Left cardiac atrium (tissue), 4 donors: ENCODE data around the gene LRMDA. TPM values are rescaled to one million over a fixed set of nuclear protein-coding genes. Genes with fewer than 3 reads are reported as not detected.
"Not testable (repeated sequence)": the region's sequence is repeated elsewhere in the genome, so short reads cannot be mapped to it uniquely, and the experiment has no call there.

Experiments used
- ATAC-seq, 2 donors: fragments of 200-7000 bp; cut with Tn5 transposase; one replicate each; pipeline ENCODE4 v1.9.1; 2020; ENCODE audit warnings: mild to moderate bottlenecking in 2 of 2, moderate library complexity in 2 of 2
- DNase-seq: peaks from one replicate; pipeline ENCODE4 v3.0.0-alpha.2; 2020
- intact Hi-C, 2 donors: fragments of 100-400 bp; cut with DNase I; formaldehyde crosslinking; loops; one replicate each; pipeline versions ENCODE4 v1.14.1 to v1.15.1; 2022 to 2023
- total RNA-seq, 2 donors: library from RNA; stranded (reverse); fragmentation: NEBNext Ultra II Directional; extraction: Animal tissue kit (Norgen Biotek cat#: 25700); gene quantifications; one replicate each; pipeline ENCODE4 v1.2.1, GENCODE V29; 2021
- donor health status: DM: no; HTN: yes; CAD: no.
- donor health status: DM: no; HTN: yes; CAD: no; lungs with severe emphysema.
- donor health status: DM: yes; HTN: yes; CAD: no.
- donor health status: Dilated cardiomyopathy.

The LRMDA gene
- total RNA-seq, 2 donors from 2014 or later = 40.6 to 57.8 TPM

- peak in 1 of 2 donors; percentile 55 for ATAC-seq
- intact Hi-C loops = no loop called here
- DNase-seq = no peak
Observed at GRCh38 chr10:76492026-76492425, 1060.6 kb downstream of the LRMDA start.

- ATAC-seq = no peak
- DNase-seq = no peak
- intact Hi-C loops = no loop called here
Observed at GRCh38 chr10:76492678-76493472, 1061.5 kb downstream of the LRMDA start.

DNA sequence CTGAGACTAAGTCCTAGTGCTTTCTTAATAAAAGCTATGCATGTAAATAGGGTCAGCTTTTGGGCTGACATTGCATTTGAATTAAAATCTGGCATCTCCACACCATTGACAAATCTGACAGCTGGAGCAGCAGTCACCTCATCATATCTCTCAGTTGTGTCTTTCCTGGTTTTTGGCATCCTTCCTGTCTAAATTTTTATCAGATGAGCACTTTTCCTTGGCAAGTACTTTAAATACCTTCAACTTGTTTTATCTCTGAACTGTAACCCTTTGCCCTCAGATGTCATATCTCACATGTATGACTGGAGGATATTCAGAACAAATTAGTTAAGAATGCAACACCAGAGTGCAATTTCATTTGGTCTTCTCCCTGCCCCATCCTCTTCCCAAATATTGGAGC lies 1066.2 kb downstream of the LRMDA start:
- ATAC-seq (no peak), DNase-seq (no peak)
- intact Hi-C loops = no loop called here

- no peak for ATAC-seq
- DNase-seq = no peak
- intact Hi-C loops = no loop called here
Observed at GRCh38 chr10:76504823-76505222, 1073.4 kb downstream of the LRMDA start.

- ATAC-seq (no peak), DNase-seq (no peak)
- intact Hi-C loops = no loop called here
Observed at GRCh38 chr10:76509446-76509845, 1078.0 kb downstream of the LRMDA start.

- DNase-seq (no peak), ATAC-seq (no peak)
- intact Hi-C loops = no loop called here
Observed at GRCh38 chr10:76514321-76514720, 1082.9 kb downstream of the LRMDA start.

DNA sequence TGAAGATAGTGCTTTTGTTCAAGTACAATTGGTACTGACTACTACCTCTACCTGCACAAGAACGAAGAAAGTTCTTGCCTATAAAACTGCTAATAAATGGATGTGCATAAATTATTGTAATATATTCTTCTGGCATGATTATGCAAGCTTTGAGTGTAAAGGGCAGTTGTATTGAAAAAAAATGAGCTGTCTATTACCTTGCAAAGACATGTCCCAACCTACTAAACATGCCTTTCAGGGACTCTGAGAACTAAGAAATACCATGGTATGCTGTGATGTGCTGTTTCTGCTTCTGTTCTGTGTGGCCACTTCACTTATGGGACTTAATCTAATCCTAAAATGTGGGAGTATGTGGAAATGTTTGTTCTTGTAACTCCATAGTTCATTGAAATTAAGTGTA lies 1083.4 kb downstream of the LRMDA start:
- intact Hi-C loops = no loop called here
- ATAC-seq = no peak
- DNase-seq = no peak

GRCh38 chr10:76522547-76522946 lies 1091.1 kb downstream of the LRMDA start:
- intact Hi-C loops = no loop called here
- ATAC-seq = no peak
- no peak for DNase-seq

DNA sequence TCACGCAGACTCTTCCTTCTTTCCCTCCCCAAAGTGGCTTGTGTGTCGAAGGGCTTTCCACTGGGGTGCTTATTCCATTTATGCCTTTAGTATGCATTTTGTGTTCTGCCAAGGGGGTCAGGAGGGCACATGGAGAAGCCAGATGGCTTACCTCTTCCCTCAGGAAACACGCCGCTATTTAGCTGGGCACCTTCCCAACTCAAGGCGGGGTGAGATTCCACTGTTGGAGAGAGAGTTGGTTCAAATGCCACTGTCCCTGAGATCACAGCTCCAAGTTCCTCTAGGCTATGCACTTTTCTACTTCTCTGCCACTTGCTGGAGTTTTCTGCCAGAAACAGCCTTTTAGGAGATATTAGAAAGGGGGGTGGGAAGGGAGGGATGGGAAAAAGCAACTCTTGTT lies 1091.8 kb downstream of the LRMDA start:
- ATAC-seq = peak; percentile 72 to 76
- DNase-seq = peak; percentile 67
- intact Hi-C loops = no loop called here

- intact Hi-C loops = no loop called here
- no peak for DNase-seq
- no peak for ATAC-seq
Observed at GRCh38 chr10:76523791-76524351, 1092.4 kb downstream of the LRMDA start.

- DNase-seq, intact Hi-C loops, ATAC-seq: not testable (repeated sequence)
Observed at GRCh38 chr10:76526833-76527232, 1095.4 kb downstream of the LRMDA start.

- intact Hi-C loops = loop anchor here in 1 of 2 donors (10.0 kb wide), 1 partner anchor 106 kb away; no protein-coding TSS in a partner anchor
- ATAC-seq (no peak), DNase-seq (no peak)
Observed at GRCh38 chr10:76540331-76540730, 1108.9 kb downstream of the LRMDA start.

- ATAC-seq = no peak
- intact Hi-C loops = loop anchor here in 1 of 2 donors (10.0 kb wide), 1 partner anchor 106 kb away; no protein-coding TSS in a partner anchor
- DNase-seq = no peak
Observed at GRCh38 chr10:76540786-76541185, 1109.4 kb downstream of the LRMDA start.

DNA sequence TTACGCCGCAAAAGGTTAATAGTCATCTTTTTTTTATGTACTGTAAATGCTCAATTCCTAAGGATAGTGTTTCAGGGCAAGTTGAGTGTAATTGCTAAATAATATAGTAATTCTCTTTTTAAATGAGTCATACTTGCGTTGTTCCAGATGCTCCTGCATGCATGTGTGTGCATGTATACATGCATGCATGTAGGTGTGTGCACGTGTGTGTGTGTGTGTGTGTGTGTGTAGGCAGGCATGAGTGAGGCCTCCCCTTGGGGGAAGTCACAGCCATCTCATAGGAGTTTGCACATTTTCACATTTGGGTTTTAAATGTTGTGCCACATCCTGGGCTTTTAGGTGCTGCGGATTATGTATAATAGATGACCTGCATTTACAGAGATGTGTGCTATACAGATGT lies 1110.4 kb downstream of the LRMDA start:
- DNase-seq (no peak), ATAC-seq (no peak)
- intact Hi-C loops = loop anchor here in 1 of 2 donors (10.0 kb wide), 1 partner anchor 107 kb away; no protein-coding TSS in a partner anchor

DNA sequence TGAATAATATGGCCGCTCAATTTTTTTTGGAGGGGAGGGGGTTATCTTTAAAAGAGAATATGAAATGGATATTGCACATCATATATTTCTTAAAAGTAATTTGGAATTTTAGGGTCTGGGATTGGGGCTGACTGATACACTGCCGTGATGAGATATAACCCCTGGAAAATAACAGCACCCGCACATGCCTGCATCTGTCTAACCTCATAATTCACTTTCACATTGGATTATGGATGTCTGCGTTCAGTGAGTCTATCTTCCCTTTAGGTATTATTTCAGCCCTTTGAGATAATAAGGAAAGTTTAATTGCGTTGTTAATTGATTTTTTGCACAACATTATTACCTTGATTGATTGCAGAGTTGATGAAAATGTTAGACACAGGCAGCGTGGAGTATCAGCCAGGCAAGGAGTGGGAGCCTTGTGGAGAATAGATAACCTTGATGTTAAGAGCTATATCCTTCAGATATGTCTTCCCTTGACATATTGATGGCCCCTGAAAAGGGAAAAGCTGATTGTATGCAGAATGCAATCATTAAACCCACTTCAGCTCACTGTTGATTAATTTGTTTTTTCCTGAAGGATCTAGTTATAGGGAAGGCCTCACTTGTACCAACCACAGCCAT lies 1111.0 kb downstream of the LRMDA start:
- ATAC-seq (no peak), DNase-seq (no peak)
- intact Hi-C loops = loop anchor here in 1 of 2 donors (10.0 kb wide), 1 partner anchor 108 kb away; no protein-coding TSS in a partner anchor

- intact Hi-C loops = loop anchor here in 1 of 2 donors (10.0 kb wide), 1 partner anchor 109 kb away; no protein-coding TSS in a partner anchor
- no peak for DNase-seq
- peak in 1 of 2 donors; percentile 25 for ATAC-seq
Observed at GRCh38 chr10:76543655-76544054, 1112.2 kb downstream of the LRMDA start.

DNA sequence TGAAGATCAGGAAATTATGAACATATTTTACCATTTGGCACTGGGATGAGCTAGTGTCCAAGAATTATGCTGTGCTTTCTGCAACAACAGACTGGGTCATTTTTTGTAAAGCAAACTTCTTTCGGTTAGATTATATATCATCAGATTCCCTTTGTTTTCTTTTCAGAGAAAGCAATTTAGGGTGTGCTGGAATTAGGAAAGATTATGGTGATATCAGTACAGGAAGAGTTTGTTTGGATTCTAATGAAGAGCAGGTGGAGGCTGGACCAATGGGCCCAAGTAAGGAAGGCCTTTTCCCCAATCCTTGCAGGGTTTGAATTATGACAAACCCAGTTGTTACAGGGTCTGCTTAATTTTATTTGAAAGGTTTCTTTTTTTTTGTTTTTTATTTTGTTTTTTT lies 1113.4 kb downstream of the LRMDA start:
- ATAC-seq = no peak
- DNase-seq = no peak
- intact Hi-C loops = loop anchor here (5.0 to 10.0 kb wide), 3 partner anchors 110 to 507 kb away; no protein-coding TSS in a partner anchor

- no peak for DNase-seq
- no peak for ATAC-seq
- intact Hi-C loops = loop anchor here (5.0 to 10.0 kb wide), 3 partner anchors 112 to 509 kb away; no protein-coding TSS in a partner anchor
Observed at GRCh38 chr10:76546411-76546810, 1115.0 kb downstream of the LRMDA start.

GRCh38 chr10:76547352-76547972 lies 1116.0 kb downstream of the LRMDA start:
- peak; percentile 65 to 71 for ATAC-seq
- intact Hi-C loops = loop anchor here (5.0 to 10.0 kb wide), 3 partner anchors 113 to 510 kb away; no protein-coding TSS in a partner anchor
- DNase-seq = peak; percentile 84
